Renal cortical epithelial cell (primary cell): ENCODE results near the gene SYK. TPM values are rescaled to one million over a fixed set of nuclear protein-coding genes. Genes with fewer than 3 reads are reported as not detected.
"Not testable (repeated sequence)": the region's sequence is repeated elsewhere in the genome, so short reads cannot be mapped to it uniquely, and the experiment has no call there.

Experiments
- DNase-seq: peaks from one replicate; pipeline ENCODE4 v3.0.0-alpha.2; 2011; ENCODE audit warnings: low read depth
- total RNA-seq: library from RNA; depleted of rRNA; stranded (reverse); fragments of >200 nt; gene quantifications from 2 replicates; pipeline ENCODE4 v1.2.3, GENCODE V29; 2014

SYK gene
- total RNA-seq, 1 donor from 2014 or later: 7.9 TPM

DNA sequence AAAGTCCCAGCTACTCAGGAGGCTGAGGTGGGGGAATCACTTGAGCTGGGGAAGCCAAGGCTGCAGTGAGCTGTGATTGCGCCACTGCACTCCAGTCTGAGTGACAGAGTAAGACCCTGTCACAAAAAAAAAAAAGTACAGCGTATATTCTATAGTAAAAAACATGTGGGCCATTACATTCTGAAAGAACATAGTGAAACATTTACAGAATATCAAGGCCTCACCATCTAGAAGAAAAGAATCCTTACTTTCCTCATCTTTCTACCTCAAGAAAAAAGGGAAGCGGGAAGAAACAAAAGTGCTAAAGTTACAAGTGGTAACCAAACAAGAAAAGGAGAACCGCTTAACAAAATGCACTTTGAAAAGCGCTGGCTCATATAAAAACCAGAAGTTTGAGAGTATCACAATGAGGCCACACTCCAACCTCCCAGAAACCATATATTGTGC, 5.7 kb upstream of the SYK start:
- DNase-seq: no peak

- no peak for DNase-seq
Observed at GRCh38 chr9:90799271-90799852, 2.3 kb upstream of the SYK start.

DNA sequence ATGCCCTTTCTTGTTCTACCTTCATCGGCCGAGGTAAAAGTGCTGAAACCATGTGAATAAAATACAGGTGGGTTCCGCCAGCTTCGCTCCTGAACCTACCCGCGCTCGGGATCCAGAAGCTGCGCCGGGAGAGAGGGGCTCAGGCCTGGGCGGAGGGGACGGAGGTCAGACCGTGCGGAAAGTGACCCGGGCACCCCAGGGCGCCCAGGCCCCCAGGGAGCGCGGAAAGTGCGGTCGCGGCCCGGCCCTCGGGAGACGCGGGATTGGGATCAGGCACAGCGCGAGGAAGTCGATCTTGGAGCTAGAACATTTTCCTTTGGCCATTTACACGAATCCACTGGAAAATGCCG, 329 bp downstream of the SYK start:
- DNase-seq: no peak

GRCh38 chr9:90802386-90802985, 867 bp downstream of the SYK start:
- DNase-seq: no peak

DNA sequence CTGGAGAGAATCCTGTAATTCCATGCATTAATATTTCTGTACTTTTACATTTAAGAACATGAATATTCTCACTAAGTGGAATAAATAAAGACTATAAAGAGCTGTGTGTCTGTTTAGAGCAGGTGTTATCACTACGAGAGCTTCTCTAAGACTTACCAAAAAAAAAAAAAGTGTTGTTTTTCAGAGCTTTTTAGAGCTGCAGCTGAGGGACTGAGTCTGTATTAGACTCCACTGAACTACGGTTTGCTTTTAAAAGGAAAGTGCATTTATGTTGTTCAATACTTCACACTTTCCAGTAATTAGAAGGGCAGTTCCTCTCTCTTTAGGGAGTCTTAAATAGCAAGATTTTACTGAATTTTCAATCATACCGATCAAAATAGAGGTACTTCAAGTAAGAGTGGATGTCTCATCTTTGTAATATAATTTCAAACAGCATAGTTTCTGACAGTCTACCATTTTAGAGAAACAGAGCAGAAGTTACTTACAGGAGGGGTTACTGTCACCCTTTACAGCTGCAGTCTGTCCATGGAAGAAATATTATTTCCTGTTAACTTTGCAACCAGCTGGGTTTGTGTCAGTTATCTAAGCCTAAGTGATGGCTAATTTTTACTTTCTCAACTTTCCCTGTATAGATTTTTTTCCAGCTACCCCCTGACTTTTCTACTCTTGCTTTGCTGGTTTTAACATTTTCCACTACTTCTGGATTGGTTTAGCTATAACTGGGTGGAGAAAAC, 2.4 kb downstream of the SYK start:
- DNase-seq: no peak

DNA sequence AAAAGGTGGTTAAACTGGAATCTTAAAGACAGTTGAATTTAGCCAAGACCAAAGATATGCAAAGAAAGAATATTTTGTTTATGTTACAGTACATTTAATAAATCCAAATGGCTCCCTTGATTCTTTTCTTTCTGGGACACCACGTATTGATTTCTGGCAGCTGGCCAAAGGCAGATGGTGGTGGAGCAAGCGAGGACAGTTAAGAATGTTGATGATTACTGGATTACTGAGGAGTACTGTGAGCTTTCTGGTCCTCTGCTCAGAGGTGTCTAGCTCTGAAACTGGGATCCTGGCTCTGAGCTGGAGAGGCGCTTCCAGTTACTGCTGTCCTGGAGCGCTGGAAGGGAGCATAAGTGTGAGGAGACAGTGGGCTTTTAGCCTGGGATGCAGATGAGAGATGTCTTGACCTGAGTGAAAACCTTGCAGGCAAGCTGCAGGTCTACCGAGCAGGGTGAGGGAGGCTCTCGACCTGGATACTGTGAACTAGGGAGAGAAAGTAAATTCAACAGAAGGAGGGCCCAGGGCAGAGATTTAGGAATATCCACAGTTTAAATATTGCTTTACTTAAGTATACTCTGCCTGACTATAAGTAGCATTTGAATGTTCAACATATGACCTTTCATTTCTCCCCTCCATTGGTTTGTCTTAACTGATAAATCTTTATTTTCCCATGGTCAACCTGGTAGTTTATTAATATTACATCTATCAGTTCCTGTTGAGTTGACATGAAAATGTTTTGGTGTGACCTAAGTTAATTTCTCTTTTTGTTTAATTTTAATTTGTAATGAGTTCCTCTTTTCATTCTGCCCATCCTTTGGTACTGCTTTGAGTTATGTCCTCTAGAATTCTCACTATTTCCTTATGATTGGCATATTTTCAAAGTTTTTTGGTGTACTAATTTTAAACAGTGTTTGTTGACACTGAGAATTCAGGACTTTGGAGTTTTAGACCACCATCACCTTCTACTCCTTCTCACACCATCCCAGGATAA, 3.7 kb downstream of the SYK start:
- no peak for DNase-seq

- no peak for DNase-seq
Observed at GRCh38 chr9:90807006-90807405, 5.4 kb downstream of the SYK start.

GRCh38 chr9:90808398-90808797, 6.8 kb downstream of the SYK start:
- DNase-seq: no peak

DNA sequence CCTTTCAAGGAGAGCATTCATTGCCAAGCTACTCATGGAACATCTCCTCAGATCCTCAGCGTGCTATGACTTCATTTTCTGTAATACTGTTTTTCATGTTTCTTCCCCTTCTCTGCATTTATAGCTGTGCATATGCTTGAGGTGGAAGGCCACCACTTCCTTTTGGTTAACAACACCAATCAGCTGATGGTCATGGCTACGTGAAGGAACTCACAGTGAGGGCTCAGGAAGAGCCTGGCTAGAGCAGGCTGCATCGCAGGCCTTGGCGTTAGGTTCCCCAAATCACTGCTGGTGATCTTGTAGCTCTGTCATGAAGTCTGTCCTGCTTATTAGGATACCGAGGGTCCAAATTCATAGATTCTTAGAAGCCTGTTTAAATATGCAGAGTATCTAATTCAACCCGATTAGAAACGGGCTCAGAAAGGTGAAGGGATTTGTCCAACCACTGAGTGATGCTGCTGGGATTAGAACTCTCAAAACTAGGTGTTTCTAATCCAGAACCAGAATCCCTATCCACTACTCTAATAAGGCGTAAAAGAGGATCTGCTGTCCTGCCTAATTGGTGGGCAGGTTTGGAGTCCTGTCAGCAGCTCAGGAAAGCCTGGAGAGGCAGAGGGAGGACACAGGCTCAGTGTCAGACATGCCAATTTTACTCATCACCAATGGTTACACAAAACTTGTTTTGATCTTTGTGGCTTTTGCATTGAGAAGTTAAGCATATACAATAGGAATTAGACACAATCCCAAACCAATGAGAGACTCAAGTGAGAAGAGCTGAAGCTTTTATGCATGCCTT, 7.5 kb downstream of the SYK start:
- DNase-seq: no peak

- peak; percentile 3 for DNase-seq
Observed at GRCh38 chr9:90810691-90811090, 9.1 kb downstream of the SYK start.

DNA sequence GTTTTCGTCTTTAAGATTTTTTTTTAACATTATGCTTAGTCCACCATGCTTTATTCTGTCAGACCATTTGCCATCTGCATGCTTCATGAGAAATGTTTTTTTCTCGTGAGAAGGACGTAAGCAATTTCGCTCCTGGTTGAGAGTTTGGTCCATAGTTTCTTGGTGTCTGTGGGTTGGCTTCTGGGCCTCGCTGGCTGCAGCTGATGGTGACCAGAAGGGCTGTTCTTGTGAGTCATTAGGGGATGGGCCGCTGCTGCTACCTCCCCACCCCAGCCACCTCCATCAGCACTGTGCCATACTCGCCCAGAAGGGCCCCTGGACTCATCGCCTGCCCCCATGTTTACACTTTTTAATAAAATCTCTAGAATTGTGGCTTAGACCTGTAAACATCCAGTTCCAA, 11.4 kb downstream of the SYK start:
- no peak for DNase-seq

DNA sequence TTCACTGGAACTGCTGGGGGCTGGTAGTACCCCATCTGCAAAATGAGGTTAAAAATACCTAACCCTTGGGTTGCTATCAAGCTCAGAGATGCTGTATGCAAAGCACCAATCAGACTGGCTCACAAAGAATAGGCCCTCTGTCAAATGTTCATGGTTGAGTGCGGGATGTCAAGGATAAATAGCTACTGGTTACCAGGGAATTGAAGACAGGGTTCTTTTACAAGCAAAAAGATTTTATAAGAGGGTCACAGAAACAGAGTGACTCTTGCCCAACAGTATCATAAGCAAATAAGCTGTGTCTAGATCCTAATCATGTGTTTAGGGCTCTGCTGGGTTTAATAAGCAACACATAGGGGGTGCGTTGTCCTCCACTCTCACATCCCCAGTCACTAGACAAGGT, 11.9 kb downstream of the SYK start:
- DNase-seq: no peak

DNA sequence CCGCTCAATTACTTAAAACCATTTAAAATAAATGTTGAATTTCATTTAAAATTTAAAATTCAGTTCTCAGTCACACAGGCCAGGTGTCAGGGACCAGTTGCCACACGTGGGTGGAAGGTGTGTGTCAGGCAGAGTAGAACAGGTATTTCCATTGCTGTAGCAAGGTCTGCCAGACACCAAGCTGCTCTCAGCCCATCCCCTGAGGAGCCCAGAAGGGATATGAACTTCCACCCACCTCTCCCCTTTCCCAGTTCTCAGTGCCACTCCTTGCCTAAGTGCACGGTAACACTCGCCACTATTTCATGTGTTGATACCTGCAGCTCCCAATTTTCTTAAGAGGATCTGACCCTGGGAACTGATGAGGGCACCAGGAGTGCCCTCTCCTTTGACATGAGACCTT, 12.7 kb downstream of the SYK start:
- no peak for DNase-seq

DNA sequence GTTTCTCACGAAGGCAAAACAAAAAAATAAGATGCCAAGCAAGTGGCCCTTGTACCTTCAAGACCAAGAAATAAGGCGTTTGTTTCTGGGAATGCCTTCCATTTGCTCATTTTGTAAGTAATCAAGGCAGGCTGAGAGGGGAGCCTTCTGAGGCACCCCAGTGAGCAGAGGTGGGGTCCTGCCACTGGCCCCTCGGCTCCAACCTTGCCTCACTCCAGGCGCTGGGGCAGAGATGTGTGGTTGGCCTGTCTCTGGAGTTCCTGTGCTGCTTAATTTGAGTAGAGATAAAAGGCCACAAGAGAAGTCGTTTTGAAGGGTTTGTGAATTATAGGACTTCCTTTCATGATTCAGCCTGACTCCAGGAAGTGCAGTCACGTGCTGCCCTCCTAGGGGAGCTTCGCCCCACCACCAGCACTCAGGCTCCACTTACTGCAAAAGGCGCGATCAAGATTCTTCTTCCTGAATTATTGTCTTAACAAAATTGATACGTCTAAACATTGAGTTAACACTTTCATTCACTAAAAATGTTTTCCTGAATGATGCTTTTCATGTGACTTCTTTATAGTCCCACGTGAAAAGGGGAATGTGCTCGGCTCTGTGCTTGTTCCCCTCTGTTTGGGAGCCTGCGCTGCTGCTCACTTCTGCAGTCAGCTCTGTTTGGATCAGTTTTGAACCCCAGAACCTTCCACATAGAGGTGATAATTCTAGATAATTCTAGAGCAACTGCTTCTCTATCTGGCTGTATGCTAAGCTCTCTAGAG, 13.7 kb downstream of the SYK start:
- DNase-seq: no peak

- DNase-seq: no peak
Observed at GRCh38 chr9:90815944-90816357, 14.3 kb downstream of the SYK start.

GRCh38 chr9:90816690-90817089, 15.1 kb downstream of the SYK start:
- no peak for DNase-seq

DNA sequence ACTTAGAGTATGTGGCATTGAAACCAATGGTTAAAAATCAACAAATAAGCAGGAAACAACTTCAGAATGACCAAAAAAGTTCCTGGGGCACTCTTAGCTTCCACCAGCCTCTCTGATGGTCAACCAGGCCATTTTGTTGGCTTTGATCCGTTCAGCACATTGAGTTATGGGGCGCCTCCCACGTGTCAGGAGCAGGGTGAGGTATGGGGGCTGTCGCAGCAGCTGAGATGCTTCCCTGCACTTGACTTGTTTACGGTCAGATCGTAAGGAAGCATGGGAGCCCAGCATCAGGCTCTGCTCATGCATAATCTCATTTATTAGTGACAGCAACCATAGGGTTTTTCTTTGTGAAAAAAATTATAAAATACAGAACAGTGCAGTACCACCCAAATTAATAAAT, 16.7 kb downstream of the SYK start:
- DNase-seq: no peak

- DNase-seq: not testable (repeated sequence)
Observed at GRCh38 chr9:90820406-90820805, 18.8 kb downstream of the SYK start.

DNA sequence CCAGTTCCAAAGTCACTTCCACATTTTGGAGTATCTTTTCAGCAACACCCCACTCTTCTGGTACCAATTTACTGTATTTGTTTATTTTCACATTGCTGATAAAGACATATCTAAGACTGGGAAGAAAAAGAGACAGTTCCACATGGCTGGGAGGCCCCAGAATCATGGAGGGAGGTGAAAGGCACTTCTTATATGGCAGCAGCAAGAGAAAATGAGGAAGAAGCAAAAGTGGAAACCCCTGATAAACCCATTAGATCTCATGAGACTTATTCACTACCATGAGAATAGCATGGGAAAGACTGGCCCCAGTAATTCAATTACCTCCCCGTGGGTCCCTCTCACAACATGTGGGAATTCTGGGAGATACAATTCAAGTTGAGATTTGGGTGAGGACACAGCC, 19.6 kb downstream of the SYK start:
- DNase-seq: not testable (repeated sequence)

- peak; percentile 8 for DNase-seq
Observed at GRCh38 chr9:90821697-90822096, 20.1 kb downstream of the SYK start.

- DNase-seq: no peak
Observed at GRCh38 chr9:90822866-90823265, 21.2 kb downstream of the SYK start.
